ENCODE data around the gene PRKN.
"Not testable (repeated sequence)": the region's sequence is repeated elsewhere in the genome, so short reads cannot be mapped to it uniquely, and the experiment has no call there.

PRKN gene

GRCh38 chr6:162710419-162710818 lies 17.1 kb downstream of the PRKN start:
- no peak for DNase-seq

GRCh38 chr6:162709431-162709830 lies 18.1 kb downstream of the PRKN start:
- no peak for DNase-seq

GRCh38 chr6:162708971-162709370 lies 18.6 kb downstream of the PRKN start:
- DNase-seq, result no peak

- DNase-seq, result no peak
Observed at GRCh38 chr6:162706232-162706631, 21.3 kb downstream of the PRKN start.

GRCh38 chr6:162705736-162706135 lies 21.8 kb downstream of the PRKN start:
- no peak for DNase-seq

- no peak for DNase-seq
Observed at GRCh38 chr6:162704001-162704400, 23.6 kb downstream of the PRKN start.

- DNase-seq, result no peak
Observed at GRCh38 chr6:162702446-162702845, 25.1 kb downstream of the PRKN start.

GRCh38 chr6:162701551-162701950 lies 26.0 kb downstream of the PRKN start:
- DNase-seq, result no peak

GRCh38 chr6:162700966-162701365 lies 26.6 kb downstream of the PRKN start:
- DNase-seq, result no peak

GRCh38 chr6:162699961-162700360 lies 27.6 kb downstream of the PRKN start:
- no peak for DNase-seq

GRCh38 chr6:162698440-162698839 lies 29.1 kb downstream of the PRKN start:
- no peak for DNase-seq

GRCh38 chr6:162697872-162698403 lies 29.6 kb downstream of the PRKN start:
- DNase-seq, result no peak

- no peak for DNase-seq
Observed at GRCh38 chr6:162690158-162690557, 37.4 kb downstream of the PRKN start.

GRCh38 chr6:162688751-162689345 lies 38.7 kb downstream of the PRKN start:
- DNase-seq, result no peak

GRCh38 chr6:162685586-162685985 lies 42.0 kb downstream of the PRKN start:
- DNase-seq, result no peak

- no peak for DNase-seq
Observed at GRCh38 chr6:162684961-162685360, 42.6 kb downstream of the PRKN start.

GRCh38 chr6:162684052-162684451 lies 43.5 kb downstream of the PRKN start:
- DNase-seq, result no peak

- no peak for DNase-seq
Observed at GRCh38 chr6:162683135-162683534, 44.4 kb downstream of the PRKN start.

- no peak for DNase-seq
Observed at GRCh38 chr6:162681447-162681846, 46.1 kb downstream of the PRKN start.

- DNase-seq, result no peak
Observed at GRCh38 chr6:162680871-162681270, 46.7 kb downstream of the PRKN start.

- DNase-seq, result no peak
Observed at GRCh38 chr6:162680367-162680766, 47.2 kb downstream of the PRKN start.

- no peak for DNase-seq
Observed at GRCh38 chr6:162679681-162680080, 47.9 kb downstream of the PRKN start.

GRCh38 chr6:162678896-162679295 lies 48.7 kb downstream of the PRKN start:
- DNase-seq, result not testable (repeated sequence)

- no peak for DNase-seq
Observed at GRCh38 chr6:162675503-162675902, 52.1 kb downstream of the PRKN start.

- DNase-seq, result no peak
Observed at GRCh38 chr6:162674452-162674851, 53.1 kb downstream of the PRKN start.
